ENCODE results near the gene LIMS4.
"Not testable (repeated sequence)": the region's sequence is repeated elsewhere in the genome, so short reads cannot be mapped to it uniquely, and the experiment has no call there.

LIMS4 gene

GRCh38 chr2:110456291-110457213 is 16.1 kb downstream of the LIMS4 start:
- H3K4me3 ChIP-seq (ENCODE audit: low read depth, low read length); DNase-seq (ENCODE audit: low read depth): not testable (repeated sequence)

DNA sequence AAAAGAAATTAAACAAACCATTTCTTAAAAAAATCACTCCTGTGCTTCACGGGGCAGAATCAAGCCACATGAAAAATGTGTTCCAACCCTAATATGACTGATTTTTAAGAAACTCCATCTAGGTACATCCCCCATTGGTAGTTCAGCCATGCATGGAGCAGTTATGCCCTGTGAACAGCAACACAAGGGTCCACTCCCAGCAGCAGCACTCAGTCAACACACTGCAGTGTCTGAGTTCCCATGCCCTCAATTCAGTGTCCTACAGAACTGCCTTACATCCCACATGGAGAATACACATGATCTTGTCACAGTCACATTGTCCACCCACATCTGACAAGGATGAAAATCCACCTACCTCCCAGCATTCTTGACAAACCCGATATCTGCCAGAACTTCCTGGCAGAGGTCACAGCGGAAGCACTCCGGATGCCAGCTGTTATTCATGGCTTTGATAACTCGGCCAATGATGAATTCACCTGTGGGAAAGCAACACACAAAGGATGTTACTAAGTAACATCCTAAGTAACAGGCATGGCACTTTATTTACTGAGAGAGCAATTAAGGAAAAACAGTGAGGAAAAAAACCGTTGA is 17.4 kb downstream of the LIMS4 start:
- DNase-seq (ENCODE audit: low read depth); H3K4me3 ChIP-seq (ENCODE audit: low read depth, low read length): not testable (repeated sequence)

DNA sequence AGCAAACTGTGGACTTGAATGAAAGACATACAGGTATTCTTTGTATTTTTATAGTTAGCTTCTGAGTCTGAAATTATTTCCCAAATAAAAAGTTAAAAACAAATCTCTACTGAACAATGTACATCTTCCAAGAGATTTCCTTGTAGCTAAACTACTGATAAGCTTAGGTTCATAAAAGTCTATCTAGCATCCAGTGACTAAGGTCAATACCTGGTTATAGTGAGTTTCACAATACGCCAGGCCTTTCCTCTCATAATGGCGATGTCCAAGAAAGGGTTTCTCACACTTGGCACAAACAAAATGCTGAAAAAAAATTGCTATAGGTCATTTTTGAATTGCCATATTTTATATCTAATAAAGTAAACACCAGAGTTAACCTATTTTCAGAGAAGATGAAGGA is 21.7 kb downstream of the LIMS4 start:
- not testable (repeated sequence) for H3K4me3 ChIP-seq (ENCODE audit: low read depth, low read length); DNase-seq (ENCODE audit: low read depth)

GRCh38 chr2:110449127-110449947 is 23.3 kb downstream of the LIMS4 start:
- not testable (repeated sequence) for H3K4me3 ChIP-seq (ENCODE audit: low read depth, low read length); DNase-seq (ENCODE audit: low read depth)

GRCh38 chr2:110446644-110447043 is 26.0 kb downstream of the LIMS4 start:
- DNase-seq (ENCODE audit: low read depth); H3K4me3 ChIP-seq (ENCODE audit: low read depth, low read length): not testable (repeated sequence)

DNA sequence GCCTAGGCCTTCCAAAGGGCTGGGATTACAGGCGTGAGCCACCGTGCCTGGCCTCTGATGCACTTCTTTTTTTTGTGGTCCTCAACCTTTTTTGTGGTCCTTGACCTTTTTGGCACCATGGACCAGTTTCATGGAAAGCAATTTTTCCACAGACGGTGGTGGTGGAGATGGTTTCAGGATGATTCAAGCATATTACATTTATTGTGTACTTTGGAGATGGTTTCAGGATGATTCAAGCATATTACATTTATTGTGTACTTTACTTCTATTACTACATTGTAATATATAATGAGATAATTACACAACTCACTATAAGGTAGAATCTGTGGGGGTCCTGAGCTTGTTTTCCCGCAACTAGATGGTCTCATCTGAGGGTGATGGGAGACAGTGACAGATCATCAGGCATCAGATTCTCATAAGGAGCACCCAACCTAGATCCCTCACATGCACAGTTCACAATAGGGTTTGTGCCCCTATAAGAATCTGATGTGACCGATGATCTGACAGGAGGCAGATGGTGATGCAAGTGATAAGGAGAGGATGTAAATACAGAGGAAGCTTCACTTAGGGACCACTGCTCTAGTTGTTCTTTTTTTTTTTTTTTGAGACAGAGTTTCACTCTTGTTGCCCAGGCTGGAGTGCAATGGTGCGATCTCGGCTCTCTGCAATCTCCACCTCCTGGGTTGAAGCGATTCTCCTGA is 29.2 kb downstream of the LIMS4 start:
- DNase-seq (ENCODE audit: low read depth); H3K4me3 ChIP-seq (ENCODE audit: low read depth, low read length): not testable (repeated sequence)

- H3K4me3 ChIP-seq (ENCODE audit: low read depth, low read length); DNase-seq (ENCODE audit: low read depth): not testable (repeated sequence)
These were observed 30.7 kb downstream of the LIMS4 start for GRCh38 chr2:110441905-110442304.

DNA sequence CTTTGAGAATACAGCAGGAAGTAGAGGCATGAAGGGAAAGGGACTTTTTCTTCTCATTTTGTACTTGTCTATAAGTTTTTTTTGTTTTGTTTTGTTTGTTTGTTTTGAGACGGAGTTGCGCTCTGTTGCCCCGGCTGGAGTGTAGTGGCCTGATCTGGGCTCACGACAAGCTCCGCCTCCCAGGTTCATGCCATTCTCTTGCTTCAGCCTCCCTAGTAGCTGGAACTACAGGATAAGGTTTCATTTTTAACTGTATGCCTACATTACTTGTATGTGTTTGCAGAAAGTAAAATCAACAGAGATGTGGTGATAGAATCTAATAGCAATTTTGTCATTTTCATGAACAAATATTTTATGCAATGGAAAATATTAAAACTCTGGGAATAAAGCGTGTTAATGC is 38.1 kb downstream of the LIMS4 start:
- not testable (repeated sequence) for H3K4me3 ChIP-seq (ENCODE audit: low read depth, low read length); DNase-seq (ENCODE audit: low read depth)

DNA sequence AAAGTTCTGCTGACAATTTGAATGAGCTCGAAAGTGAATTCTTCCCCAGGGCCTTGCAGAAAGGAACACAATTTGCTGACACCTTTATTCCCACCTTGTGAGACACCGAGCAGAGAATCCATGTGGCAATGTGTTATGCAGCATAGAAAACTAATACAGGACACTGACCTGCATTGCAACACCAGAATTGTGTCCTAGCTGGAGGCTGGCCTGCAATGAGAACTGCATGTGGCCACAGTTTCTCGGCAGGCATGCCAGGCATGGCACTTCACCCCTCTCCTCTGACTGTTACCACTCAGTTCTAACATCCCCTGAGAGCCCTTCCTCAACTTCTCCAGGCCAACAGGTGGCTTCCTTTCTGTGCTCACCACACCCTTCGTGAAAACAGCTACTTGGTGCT is 46.9 kb downstream of the LIMS4 start:
- DNase-seq (ENCODE audit: low read depth); H3K4me3 ChIP-seq (ENCODE audit: low read depth, low read length): not testable (repeated sequence)

DNA sequence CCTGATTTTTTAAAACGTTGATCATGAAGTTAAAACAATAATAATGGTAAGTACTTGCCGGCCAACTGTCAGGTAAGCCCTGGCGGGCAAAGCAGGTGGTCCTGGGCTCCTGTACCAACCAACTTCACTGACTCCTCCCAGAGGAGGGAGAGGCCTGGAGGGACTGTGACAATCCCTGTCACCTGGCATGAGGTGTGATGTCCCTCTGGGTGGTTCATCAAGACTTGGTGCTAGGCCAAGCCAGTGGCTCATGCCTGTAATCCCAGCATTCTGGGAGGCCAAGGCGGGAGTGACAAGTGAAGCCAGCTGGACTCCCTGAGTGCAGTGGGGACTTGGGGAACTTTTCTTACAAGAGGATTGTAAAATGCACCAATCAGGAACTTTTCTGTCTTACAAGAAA is 48.2 kb downstream of the LIMS4 start:
- H3K4me3 ChIP-seq (ENCODE audit: low read depth, low read length); DNase-seq (ENCODE audit: low read depth): not testable (repeated sequence)

GRCh38 chr2:110423574-110423962 is 49.0 kb downstream of the LIMS4 start:
- not testable (repeated sequence) for H3K4me3 ChIP-seq (ENCODE audit: low read depth, low read length); DNase-seq (ENCODE audit: low read depth)

DNA sequence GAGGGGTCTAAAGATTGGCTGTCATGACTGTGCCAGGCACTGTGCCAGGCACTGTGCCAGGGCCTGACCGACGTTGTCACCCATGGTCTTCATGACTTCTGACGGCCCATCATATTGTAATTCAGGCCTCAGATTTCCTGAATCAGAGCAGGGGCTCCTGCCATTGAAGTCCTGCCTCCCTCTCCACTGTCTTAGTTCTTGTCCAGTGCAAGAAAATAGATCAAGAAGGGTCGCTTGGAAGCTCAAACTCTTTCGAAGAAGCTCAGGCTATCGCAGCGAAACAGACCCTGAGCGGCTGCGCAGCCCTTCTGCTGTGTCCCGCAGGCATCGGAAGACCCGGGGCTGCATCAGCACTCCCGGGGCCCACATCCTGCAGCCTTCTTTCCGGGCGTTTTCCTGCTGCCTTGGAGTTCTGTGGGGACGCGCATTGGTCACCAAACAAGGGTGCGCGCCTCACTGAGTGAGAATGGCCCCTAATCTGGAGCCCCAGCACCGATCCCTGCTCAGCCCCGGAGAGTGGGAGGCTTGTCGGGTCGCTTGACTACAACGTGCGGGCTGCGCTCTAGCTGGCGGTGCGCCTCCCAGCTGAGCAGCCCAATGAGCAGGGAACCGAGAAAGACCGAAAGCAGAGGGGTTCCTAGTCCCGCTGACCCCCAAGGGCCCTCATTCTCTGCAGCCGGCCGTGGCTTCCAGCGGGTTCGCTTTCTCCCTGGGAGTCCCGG is 49.6 kb downstream of the LIMS4 start:
- DNase-seq (ENCODE audit: low read depth); H3K4me3 ChIP-seq (ENCODE audit: low read depth, low read length): not testable (repeated sequence)

- DNase-seq (ENCODE audit: low read depth); H3K4me3 ChIP-seq (ENCODE audit: low read depth, low read length): not testable (repeated sequence)
These were observed 51.8 kb downstream of the LIMS4 start for GRCh38 chr2:110420641-110421354.

GRCh38 chr2:110407142-110407541 is 65.5 kb downstream of the LIMS4 start:
- not testable (repeated sequence) for H3K4me3 ChIP-seq (ENCODE audit: low read depth, low read length)

DNA sequence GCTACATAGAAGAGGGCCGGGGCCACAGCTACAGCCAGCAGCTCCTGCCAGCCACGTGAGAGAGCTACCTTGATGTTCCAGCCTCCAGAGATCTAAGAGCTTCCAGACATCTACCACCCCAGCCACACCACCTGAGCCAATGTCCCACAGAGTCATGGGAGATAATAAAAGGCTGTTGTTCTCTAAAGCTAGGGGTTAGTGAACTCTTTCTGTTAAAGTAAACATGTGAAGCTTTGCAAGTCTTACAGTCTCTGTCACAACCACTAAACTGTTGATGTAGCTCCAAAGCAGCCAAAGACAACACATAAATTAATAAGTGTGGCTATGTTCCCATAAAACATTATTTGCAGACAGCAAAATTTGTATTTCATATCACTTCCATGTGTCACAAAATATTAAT is 67.6 kb downstream of the LIMS4 start:
- H3K4me3 ChIP-seq (ENCODE audit: low read depth, low read length); DNase-seq (ENCODE audit: low read depth): not testable (repeated sequence)

More at GRCh38 chr2:110407142-110407541, 65.5 kb downstream of the LIMS4 start:
- DNase-seq (ENCODE audit: low read depth) = not testable (repeated sequence)

DNA sequence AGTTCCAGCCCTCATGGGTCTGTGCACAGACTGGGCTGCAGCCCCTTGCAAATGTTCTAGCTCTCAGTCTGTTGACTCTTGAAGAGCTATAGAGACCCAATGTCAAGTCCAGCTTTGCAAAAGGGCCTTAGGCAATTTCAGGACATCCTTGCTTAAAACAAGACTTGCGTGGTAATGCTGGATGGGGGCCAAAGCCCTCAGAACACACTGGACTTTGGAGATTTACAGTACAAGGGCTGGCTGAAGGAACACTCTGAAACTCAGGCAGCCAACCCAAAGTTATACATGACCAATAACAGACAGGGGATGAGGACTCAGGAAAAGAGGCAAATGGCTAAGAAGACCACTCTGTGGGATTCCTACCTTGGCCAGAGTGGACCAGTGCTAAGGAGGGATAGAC is 68.4 kb downstream of the LIMS4 start:
- not testable (repeated sequence) for H3K4me3 ChIP-seq (ENCODE audit: low read depth, low read length); DNase-seq (ENCODE audit: low read depth)

GRCh38 chr2:110401001-110401618 is 71.5 kb downstream of the LIMS4 start:
- DNase-seq (ENCODE audit: low read depth); H3K4me3 ChIP-seq (ENCODE audit: low read depth, low read length): not testable (repeated sequence)

All from NB4 (cell line).